ENCODE measurements around the gene TYW3. TPM values are rescaled to one million over a fixed set of nuclear protein-coding genes. Genes with fewer than 3 reads are reported as not detected.

TYW3 gene
- total RNA-seq, 1 donor from 2014 or later, result 9.7 TPM

- DNase-seq (ENCODE audit: low read depth) (no peak), FAIRE-seq (no peak)
- Histone ChIP-seq H3K4me3 (ENCODE audit: low read depth, low read length) (no peak overlapping the region), H3K36me3 (ENCODE audit: control insufficient read depth, insufficient read depth, low read length) (no peaks in the 10 kb centered on the region), H3K27me3 (ENCODE audit: control insufficient read depth, insufficient read depth, low read length) (no peaks in the 10 kb centered on the region)
- TF ChIP-seq CTCF (IDR thresholded peaks at IDR 0.05; ENCODE audit: insufficient read depth, low read length, severe bottlenecking), result no peak
These were observed 42.6 kb upstream of the TYW3 start for GRCh38 chr1:74690364-74690696.

- Histone ChIP-seq H3K27me3 (ENCODE audit: control insufficient read depth, insufficient read depth, low read length) (no peaks in the 10 kb centered on the region), H3K36me3 (ENCODE audit: control insufficient read depth, insufficient read depth, low read length) (no peaks in the 10 kb centered on the region), H3K4me3 (ENCODE audit: low read depth, low read length) (no peak overlapping the region)
- no peak for TF ChIP-seq CTCF (IDR thresholded peaks at IDR 0.05; ENCODE audit: insufficient read depth, low read length, severe bottlenecking)
- no peak for DNase-seq (ENCODE audit: low read depth)
- FAIRE-seq, result no peak
These were observed 42.0 kb upstream of the TYW3 start for GRCh38 chr1:74690909-74691308.

- TF ChIP-seq CTCF (IDR thresholded peaks at IDR 0.05; ENCODE audit: insufficient read depth, low read length, severe bottlenecking), result no peak
- FAIRE-seq (no peak), DNase-seq (ENCODE audit: low read depth) (peak; percentile 87)
- H3K36me3 ChIP-seq (ENCODE audit: control insufficient read depth, insufficient read depth, low read length), result no peaks in the 10 kb centered on the region
- H3K4me3 ChIP-seq (ENCODE audit: low read depth, low read length), result no peak overlapping the region
- no peaks in the 10 kb centered on the region for H3K27me3 ChIP-seq (ENCODE audit: control insufficient read depth, insufficient read depth, low read length)
These were observed 39.5 kb upstream of the TYW3 start for GRCh38 chr1:74693473-74693872.

- no peak for TF ChIP-seq CTCF (IDR thresholded peaks at IDR 0.05; ENCODE audit: insufficient read depth, low read length, severe bottlenecking)
- FAIRE-seq (no peak), DNase-seq (ENCODE audit: low read depth) (no peak)
- Histone ChIP-seq H3K27me3 (ENCODE audit: control insufficient read depth, insufficient read depth, low read length) (no peaks in the 10 kb centered on the region), H3K36me3 (ENCODE audit: control insufficient read depth, insufficient read depth, low read length) (no peaks in the 10 kb centered on the region), H3K4me3 (ENCODE audit: low read depth, low read length) (no peak overlapping the region)
These were observed 35.1 kb upstream of the TYW3 start for GRCh38 chr1:74697832-74698231.

- no peaks in the 10 kb centered on the region for H3K36me3 ChIP-seq (ENCODE audit: control insufficient read depth, insufficient read depth, low read length)
- TF ChIP-seq CTCF (IDR thresholded peaks at IDR 0.05; ENCODE audit: insufficient read depth, low read length, severe bottlenecking), result no peak
- H3K4me3 ChIP-seq (ENCODE audit: low read depth, low read length), result no peak overlapping the region
- no peaks in the 10 kb centered on the region for H3K27me3 ChIP-seq (ENCODE audit: control insufficient read depth, insufficient read depth, low read length)
- no peak for FAIRE-seq
- DNase-seq (ENCODE audit: low read depth), result no peak
These were observed 33.6 kb upstream of the TYW3 start for GRCh38 chr1:74699331-74699730.

GRCh38 chr1:74703386-74704182 lies 29.4 kb upstream of the TYW3 start:
- H3K36me3 ChIP-seq (ENCODE audit: control insufficient read depth, insufficient read depth, low read length), result no peaks in the 10 kb centered on the region
- DNase-seq (ENCODE audit: low read depth) (peak; percentile 7), FAIRE-seq (no peak)
- H3K27me3 ChIP-seq (ENCODE audit: control insufficient read depth, insufficient read depth, low read length), result no peaks in the 10 kb centered on the region
- H3K4me3 ChIP-seq (ENCODE audit: low read depth, low read length), result no peak overlapping the region
- no peak for TF ChIP-seq CTCF (IDR thresholded peaks at IDR 0.05; ENCODE audit: insufficient read depth, low read length, severe bottlenecking)
